Measurements from ENCODE around the gene PPP1R13L.
"Not testable (repeated sequence)": the region's sequence is repeated elsewhere in the genome, so short reads cannot be mapped to it uniquely, and the experiment has no call there.

The PPP1R13L gene

DNA sequence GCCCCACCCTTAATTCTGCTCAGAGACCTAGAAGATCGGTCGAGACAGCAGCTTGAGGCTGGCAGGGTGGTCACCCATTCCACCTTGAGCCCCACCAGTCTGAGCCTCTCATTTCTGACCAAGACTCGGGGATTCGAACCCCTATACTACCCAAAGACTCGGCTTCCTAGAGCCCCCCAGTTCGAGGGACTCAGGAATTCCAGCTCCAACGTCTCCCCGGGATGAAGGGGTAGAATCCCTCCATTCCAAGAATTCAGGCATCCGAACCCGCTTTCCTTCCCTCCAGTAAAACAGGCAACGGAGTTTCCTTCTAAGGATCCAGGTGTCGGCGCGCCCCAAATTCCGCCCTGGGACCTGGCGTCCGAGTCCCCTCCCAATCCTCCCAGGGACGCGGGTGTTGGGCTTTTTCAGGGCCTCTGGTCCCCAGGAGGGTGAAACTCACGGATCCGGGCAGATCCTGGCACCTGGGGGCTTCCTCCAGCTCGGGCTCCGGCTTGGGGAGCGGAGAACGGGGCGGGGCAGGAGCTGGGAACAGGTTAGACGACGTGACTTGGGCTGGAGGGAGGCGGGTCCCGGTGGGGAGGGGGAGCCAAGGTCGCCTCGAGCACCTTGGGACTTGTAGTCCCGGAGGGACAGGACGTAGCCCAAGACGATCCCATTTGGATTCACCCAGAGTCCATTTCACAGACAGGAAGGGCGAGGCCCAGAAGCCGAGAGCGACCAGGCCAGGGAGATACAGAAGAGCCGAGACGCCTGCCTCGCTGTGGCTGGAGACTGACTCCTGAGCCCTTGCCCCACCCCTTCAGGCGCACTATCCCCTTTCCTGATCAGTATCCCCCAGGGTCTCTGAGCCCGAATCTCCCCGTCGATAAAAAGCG is at the start of gene PPP1R13L:
Gene PPP1R13L, minus strand, starts transcription at position 513 of the 878 bp plus-strand sequence. CDS start 6,751 bp downstream, outside the sequence.
- DNase-seq (ENCODE audit: low read depth in 2 of 2) = peak in 1 of 2 donors; percentile 48

DNA sequence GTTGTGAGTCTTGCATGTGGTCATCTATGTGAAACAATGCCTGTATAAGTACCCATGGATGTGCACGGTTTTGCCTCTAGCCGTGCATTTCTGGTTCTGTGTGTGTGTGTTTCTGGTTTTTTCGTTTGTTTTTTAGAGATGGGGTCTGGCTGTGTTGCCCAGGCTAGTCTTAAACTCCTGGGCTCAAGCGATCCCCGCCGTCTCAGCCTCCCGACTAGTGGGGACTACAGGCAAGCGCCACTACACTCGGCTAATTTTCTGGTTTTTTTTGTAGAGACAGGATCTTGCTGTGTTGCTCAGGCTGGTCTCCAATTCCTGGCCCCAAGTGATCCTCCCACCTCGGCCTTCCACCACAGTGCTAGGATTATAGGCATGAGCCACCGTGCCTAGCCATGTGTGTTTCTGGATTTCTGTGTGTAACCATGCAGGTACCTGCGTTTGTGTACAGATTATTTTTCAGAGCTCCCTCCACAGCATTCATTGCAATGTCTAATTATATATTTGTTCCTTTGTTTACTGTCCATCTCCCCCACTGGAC is 47.0 kb upstream of the PPP1R13L start:
- DNase-seq (ENCODE audit: low read depth in 2 of 2) = no peak

GRCh38 chr19:45451131-45451849 is 46.4 kb upstream of the PPP1R13L start:
- no peak for DNase-seq (ENCODE audit: low read depth in 2 of 2)

GRCh38 chr19:45450012-45450333 is 45.1 kb upstream of the PPP1R13L start:
- no peak for DNase-seq (ENCODE audit: low read depth in 2 of 2)

DNA sequence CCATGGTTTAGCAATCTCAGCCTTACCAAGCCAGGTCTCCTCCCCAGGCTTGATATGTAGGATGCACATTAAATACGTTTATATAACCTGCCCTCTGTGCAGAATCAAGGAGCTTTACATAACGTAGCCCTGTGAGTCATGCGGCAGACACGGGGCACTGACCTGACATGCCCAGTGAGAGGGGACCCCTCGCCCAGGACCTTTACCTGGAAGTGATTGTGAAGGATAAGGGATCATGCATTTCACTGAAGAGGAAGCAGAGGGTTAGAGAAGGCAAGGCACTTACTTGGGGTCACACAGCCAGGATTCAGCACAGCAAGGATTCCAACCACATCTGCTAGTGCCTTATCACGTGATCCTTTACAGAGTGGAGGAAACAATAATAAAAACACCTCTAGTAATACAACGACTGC is 44.0 kb upstream of the PPP1R13L start:
- no peak for DNase-seq (ENCODE audit: low read depth in 2 of 2)

- no peak for DNase-seq (ENCODE audit: low read depth in 2 of 2)
These were observed 43.5 kb upstream of the PPP1R13L start for GRCh38 chr19:45448425-45448756.

DNA sequence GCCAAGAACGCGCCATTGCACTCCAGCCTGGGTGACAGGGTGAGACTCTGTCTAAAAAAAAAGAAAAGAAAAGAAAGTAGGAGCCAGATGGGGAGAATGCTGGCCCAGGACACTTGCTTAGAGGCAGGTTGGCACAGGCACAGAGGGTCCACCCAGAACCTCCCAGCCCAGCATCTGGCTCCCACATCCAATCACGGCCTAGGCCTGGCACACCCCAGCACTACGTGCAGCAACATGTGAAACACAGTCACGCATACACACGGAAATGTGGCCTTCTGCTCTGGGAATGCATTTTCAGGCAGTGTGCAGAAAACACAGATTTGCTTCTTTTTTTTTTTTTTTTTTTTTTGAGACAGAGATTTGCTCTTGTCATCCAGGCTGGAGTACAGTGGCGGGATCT is 42.1 kb upstream of the PPP1R13L start:
- DNase-seq (ENCODE audit: low read depth in 2 of 2) = no peak

DNA sequence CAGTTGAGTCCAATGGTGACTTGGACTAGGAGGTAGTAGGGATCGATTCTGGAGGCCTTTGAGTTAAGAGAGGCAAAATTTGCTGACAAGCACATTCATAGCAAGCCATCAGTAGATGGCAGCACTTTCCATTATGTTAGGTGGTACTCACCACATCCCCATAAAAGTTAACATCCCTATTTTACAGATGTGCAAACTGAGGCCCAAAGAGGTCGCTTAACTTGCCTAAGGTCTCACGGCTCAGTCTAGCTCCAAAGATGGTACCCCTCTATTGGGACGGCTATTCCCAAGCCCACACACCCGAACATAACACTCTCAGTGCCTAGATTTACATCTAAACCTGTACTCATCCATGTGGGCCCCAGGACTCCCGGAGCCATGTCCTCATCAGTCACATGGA is 41.4 kb upstream of the PPP1R13L start:
- DNase-seq (ENCODE audit: low read depth in 2 of 2) = no peak

- no peak for DNase-seq (ENCODE audit: low read depth in 2 of 2)
These were observed 40.3 kb upstream of the PPP1R13L start for GRCh38 chr19:45445139-45445538.

DNA sequence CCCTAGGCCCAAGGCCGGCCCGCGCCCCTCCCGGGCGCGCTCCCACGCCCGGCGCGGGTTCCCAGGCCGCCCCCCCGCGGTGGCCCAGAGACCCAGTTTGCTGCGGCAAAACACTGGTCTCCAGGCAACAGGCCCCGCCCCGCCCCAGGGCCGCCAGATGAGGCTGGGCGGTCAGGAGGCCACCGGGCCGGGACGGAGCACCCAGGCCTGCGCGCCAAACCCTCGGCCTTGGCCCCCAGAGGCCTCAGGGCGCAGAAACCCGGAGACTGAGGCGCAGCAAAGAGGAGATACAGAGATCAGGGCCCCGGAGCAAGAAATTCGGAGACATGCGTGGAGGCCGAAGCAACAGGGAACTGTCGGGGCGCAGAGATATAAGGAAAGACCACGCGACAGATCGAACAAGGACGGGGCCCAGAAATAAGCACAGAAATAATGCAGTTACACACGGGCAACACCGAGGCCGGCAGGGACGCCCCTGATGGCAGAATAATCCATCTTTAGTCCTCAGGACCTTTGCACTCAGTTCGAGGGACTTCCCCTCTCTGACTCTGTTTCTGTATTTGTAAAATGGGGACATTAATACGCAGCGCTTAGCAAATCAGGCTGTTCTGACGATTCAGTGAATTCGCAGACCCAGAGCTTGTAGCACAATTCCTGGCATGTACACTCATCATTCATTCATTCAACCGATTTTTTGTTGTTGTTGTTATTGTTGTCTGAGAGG is 39.6 kb upstream of the PPP1R13L start:
- DNase-seq (ENCODE audit: low read depth in 2 of 2) = peak in 1 of 2 donors; percentile 66

GRCh38 chr19:45443462-45444317 is 38.8 kb upstream of the PPP1R13L start:
- no peak for DNase-seq (ENCODE audit: low read depth in 2 of 2)

DNA sequence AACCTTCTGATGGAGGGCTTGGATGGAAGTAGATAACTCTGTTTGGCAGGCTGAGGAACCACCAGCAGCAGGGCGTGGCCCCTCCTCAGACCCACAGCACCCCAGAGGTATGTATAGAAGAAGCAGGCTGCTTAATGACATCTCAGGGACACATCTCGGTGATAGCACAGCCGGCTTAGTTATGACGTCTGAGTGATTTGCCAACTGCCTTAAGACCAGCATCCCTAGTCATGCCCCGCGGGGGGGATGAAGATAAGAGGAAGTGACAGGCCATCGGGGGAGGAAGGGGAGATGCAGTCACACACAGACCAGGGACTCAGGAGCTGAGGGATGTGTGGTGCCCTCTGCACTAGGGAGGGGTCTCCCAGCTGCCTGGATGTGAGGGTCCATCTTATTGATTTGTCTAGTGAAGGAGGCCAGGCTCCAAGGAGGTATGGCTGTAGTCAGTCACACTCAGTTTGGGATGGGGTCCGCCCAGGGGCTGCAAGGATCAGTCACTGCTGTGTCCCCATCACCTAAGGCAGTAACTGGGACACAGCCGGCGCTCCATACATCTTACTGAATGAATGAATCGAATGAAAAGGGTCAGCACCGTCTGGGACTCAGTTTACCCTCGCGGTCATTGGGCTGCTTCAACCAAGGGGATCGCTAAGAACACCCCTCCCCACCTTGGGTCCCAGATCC is 38.1 kb upstream of the PPP1R13L start:
- DNase-seq (ENCODE audit: low read depth in 2 of 2) = no peak

GRCh38 chr19:45442408-45442777 is 37.5 kb upstream of the PPP1R13L start:
- DNase-seq (ENCODE audit: low read depth in 2 of 2) = no peak

- no peak for DNase-seq (ENCODE audit: low read depth in 2 of 2)
These were observed 36.2 kb upstream of the PPP1R13L start for GRCh38 chr19:45440873-45441654.

DNA sequence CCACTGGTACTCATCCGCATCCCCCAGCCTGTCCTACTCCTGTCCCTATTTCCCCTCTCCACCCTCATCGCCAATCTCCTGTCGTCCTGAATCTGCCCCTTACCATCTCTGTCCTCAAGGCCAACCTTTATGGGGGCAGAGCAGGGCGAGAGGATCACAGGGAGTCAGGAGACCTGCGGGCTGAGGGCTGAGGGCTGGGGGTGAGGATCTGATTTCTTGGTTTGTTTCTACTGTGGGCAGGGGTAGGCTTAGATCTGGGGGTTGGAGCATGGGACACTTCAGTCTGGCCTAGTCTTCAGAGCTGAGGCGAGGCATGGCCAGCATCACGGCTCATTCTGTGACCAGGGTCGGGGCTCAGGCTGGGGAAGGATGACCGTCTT is 35.4 kb upstream of the PPP1R13L start:
- no peak for DNase-seq (ENCODE audit: low read depth in 2 of 2)

DNA sequence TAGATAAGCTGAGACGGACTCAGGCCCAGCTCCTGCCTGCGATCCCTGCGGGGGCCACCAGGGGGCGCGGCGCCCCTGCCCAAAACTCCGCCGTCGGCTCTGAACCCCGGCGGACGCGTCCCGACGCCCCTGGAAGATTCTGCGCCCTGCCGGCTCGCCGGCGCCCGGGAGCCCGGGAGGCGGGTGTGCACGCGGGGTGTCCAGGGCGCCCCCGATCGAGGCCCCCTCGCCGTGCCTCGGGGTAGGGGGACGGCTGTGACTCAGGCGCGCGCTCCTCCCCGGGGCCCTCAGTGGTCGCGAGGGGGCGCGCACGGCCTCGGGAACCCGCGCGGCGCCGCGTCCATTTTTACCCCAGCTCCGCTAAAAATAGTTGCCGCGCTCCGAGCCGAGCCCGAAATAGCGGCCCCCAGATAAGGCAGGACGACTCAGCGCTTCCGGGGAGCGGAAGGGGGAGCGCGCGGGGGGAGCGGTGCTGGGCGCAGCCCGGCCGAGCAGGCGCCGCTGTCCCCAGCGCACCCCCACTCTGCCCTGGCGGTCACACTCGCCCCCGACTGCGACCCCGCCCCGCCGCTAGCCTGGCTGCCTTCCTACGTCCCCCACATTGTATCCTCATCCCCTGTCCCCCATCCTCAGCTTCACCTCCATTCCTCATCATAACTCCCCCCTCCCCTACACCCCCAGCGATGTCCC is 34.8 kb upstream of the PPP1R13L start:
- peak; percentile 77 to 80 for DNase-seq (ENCODE audit: low read depth in 2 of 2)

DNA sequence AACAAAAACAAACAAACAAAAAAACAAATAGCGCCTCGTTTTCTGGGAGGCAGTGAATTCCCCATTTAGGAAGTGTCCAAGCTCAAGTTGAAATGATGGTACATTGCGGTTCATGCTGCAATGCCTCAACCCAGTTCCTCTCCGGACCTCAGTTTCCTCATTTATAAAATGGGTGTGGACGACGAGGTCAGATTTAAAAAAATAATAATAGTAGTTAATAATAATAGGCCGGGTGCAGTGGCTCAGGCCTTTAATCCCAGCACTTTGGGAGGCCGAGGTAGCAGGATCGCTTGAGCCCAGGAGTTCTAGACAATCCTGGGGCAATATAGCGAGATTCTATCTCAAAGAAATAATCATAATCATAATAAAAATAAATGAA is 34.3 kb upstream of the PPP1R13L start:
- no peak for DNase-seq (ENCODE audit: low read depth in 2 of 2)

DNA sequence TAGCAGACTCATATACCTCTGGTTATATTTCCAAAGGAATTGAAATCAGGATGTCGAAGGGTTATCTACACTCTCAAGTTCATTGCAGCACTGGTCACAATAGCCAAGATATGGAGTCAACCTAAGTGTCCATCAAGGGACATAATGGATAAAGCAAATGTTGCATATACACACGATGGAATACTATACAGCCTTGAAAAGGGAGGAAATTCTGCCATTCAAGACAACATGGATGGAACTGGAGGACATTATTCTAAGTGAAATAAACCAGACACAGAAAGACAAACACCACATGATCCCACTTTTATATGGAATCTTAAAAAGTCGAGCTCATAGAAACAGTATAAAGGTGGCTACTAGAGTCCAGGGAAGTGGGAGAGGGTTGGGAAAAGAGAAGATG is 32.5 kb upstream of the PPP1R13L start:
- DNase-seq (ENCODE audit: low read depth in 2 of 2) = no peak

GRCh38 chr19:45432543-45432942 is 27.7 kb upstream of the PPP1R13L start:
- DNase-seq (ENCODE audit: low read depth in 2 of 2) = not testable (repeated sequence)

Data from stimulated activated CD4-positive, alpha-beta T cell treated with anti-CD3 and anti-CD28 coated beads, Interleukin-1b, Interleukin-23, amount 100 ng/mL, for 4 hours (primary cell).